NT2/D1 (cell line): ENCODE results near the gene ALOX12B.

ENCODE experiments used
- DNase-seq: peaks from one replicate; pipeline ENCODE4 v3.0.0-alpha.2; 2011; ENCODE audit warnings: low read depth, low spot score
- H3K27me3 ChIP-seq: 2 replicates; pipeline ENCODE4 v1.6.0; 2011; ENCODE audit warnings: mild to moderate bottlenecking; ENCODE audit not compliant: insufficient read length, insufficient read depth
- H3K36me3 ChIP-seq: 2 replicates; pipeline ENCODE4 v1.6.1; 2011; ENCODE audit warnings: mild to moderate bottlenecking, low read length, mixed read lengths; ENCODE audit not compliant: insufficient read depth, insufficient read length
- H3K4me1 ChIP-seq: 2 replicates; pipeline ENCODE4 v1.5.1; 2011; ENCODE audit not compliant: insufficient read depth, insufficient read length
- H3K4me3 ChIP-seq: 2 replicates; pipeline ENCODE4 v1.5.1; 2011; ENCODE audit warnings: low read depth; ENCODE audit not compliant: insufficient read length
- H3K9ac ChIP-seq: 2 replicates; pipeline ENCODE4 v1.6.0; 2011; ENCODE audit warnings: low read depth; ENCODE audit not compliant: insufficient read length
- H3K9me3 ChIP-seq: 2 replicates; pipeline ENCODE4 v1.5.1; 2011; ENCODE audit warnings: mild to moderate bottlenecking, low read length; ENCODE audit not compliant: insufficient read depth
- SUZ12 ChIP-seq: IDR thresholded peaks from 2 replicates; pipeline ENCODE4 v1.6.1; 2011; ENCODE audit not compliant: insufficient read length, insufficient read depth; ENCODE audit errors: extremely low read depth
- YY1 ChIP-seq: IDR thresholded peaks from 2 replicates; pipeline ENCODE4 v1.6.1; 2011; ENCODE audit not compliant: insufficient read length, insufficient read depth
- ZNF274 ChIP-seq: IDR thresholded peaks from 2 replicates; pipeline ENCODE4 v1.6.1; 2011; ENCODE audit warnings: mild to moderate bottlenecking, low read depth, low read length

Gene ALOX12B

DNA sequence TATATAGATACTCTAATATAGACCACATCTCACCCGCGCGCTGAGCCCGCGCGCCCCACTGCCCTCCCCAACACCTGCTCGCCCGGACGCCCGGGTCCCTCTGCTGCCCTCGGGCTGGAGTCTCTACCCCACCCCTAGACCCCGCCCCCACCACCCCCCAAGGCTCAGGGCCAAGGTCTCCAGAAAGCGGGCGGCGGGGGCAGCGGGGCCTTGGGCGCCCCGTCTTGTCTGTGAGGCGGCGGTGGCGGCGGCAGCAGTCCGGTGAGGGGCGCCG, 33.8 kb upstream of the ALOX12B start:
- Histone ChIP-seq H3K4me3 (peak overlapping the region; percentile 63), H3K36me3 (no peaks in the 10 kb centered on the region), H3K4me1 (peaks cover 4% of the 10 kb centered on the region), H3K27me3 (peaks cover 59% of the 10 kb centered on the region), H3K9me3 (no peaks in the 10 kb centered on the region), H3K9ac (no peak overlapping the region)
- DNase-seq = no peak
- TF ChIP-seq SUZ12 = no peak
- no peak for TF ChIP-seq YY1
- TF ChIP-seq ZNF274 = no peak

GRCh38 chr17:8120520-8121406, 33.2 kb upstream of the ALOX12B start:
- no peak for DNase-seq
- Histone ChIP-seq H3K36me3 (no peaks in the 10 kb centered on the region), H3K9ac (peak overlapping the region; percentile 75), H3K9me3 (no peaks in the 10 kb centered on the region), H3K27me3 (peaks cover 65% of the 10 kb centered on the region), H3K4me3 (peak overlapping the region; percentile 63), H3K4me1 (peaks cover 4% of the 10 kb centered on the region)
- TF ChIP-seq ZNF274 = no peak
- no peak for TF ChIP-seq YY1
- no peak for TF ChIP-seq SUZ12

DNA sequence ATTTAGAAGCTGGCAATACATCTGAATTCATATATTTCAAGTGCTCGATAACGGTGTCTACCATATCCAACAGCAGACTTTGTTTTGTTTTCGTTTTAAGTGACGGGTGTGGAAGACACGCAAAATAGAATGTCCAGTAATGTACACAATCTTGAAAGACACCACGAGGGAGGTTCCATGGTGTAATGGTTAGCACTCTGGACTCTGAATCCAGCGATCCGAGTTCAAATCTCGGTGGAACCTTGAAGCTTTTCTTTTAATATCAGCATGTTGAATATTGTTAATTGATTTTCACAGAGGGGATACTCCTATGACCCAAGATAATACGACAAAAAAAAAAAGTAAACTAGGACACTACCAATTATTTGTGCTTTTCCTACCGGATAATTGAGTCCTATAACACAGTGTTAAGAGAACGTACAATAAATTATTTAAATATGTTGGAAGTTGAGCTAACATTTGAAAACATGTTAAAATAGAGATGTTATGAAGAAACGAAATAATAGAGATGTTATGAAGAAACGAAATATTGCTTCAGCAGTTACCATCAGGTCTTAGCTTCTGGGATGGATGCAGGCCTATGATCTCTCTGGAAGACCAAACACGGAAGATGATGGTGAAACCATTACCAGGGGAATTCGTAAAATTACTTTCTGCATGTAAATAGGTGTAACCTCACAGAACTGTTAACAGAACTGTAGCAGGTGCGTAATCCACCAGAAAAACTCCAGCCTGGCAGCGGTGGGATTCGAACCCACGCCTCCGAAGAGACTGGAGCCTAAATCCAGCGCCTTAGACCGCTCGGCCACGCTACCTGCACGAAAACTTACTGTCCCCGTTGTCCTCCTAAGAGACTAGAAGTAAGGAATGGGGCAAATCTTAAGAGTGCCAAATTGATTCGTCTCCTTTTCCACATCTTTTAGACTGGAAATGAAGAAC, 32.3 kb upstream of the ALOX12B start:
- Histone ChIP-seq H3K36me3 (no peaks in the 10 kb centered on the region), H3K4me1 (peaks cover 4% of the 10 kb centered on the region), H3K4me3 (peak overlapping the region; percentile 63), H3K9ac (peak overlapping the region; percentile 75), H3K9me3 (no peaks in the 10 kb centered on the region), H3K27me3 (peaks cover 67% of the 10 kb centered on the region)
- TF ChIP-seq ZNF274 (no peak), YY1 (no peak), SUZ12 (no peak)
- peak; percentile 80 for DNase-seq

DNA sequence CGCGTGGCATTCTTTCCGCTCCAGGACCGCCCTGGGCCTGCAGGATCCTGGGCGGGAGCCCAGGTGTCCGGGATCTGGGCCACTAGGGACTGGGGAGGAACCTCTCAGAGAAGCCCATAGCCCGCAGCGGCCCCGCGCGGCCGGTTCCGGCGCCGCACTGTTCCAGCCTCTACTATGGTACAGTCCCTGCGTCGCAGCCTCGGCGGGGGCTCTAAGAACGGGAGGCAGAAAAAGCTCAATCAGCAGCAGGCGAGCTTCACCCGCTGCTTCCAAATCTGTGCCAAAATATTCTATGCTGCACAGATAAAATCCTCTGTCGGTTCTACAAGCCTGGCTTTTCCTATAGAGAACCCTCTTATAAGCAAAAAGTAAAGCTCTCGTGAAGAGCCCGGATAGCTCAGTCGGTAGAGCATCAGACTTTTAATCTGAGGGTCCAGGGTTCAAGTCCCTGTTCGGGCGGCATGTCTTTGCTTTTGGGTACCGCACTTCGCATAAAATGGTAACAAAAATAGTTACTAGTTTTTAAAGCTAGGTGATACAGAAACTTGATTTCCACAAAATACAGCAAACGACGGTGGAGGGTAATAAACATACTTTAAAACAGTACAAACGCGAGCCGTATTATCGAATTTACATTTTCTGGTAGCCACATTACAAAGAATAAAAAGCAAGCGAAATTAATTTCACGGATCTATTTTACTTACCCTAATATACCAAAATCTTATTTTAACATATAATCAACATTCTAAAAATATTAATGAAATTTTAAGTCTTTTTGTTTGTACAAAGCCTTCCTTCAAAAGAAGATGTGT, 31.5 kb upstream of the ALOX12B start:
- H3K9ac ChIP-seq = peak overlapping the region; percentile 80
- H3K4me1 ChIP-seq = peaks cover 2% of the 10 kb centered on the region
- H3K36me3 ChIP-seq = no peaks in the 10 kb centered on the region
- H3K27me3 ChIP-seq = peaks cover 67% of the 10 kb centered on the region
- no peaks in the 10 kb centered on the region for H3K9me3 ChIP-seq
- no peak for DNase-seq
- peak overlapping the region; percentile 54 for H3K4me3 ChIP-seq
- TF ChIP-seq ZNF274 (no peak), YY1 (no peak), SUZ12 (no peak)

GRCh38 chr17:8117980-8118768, 30.7 kb upstream of the ALOX12B start, which contains the start of gene ALOXE3:
TSS of gene ALOXE3 (minus strand) at chr17:8118514. CDS start at chr17:8117990, 524 bp downstream.
- TF ChIP-seq SUZ12 = no peak
- TF ChIP-seq ZNF274 = no peak
- Histone ChIP-seq H3K36me3 (no peaks in the 10 kb centered on the region), H3K27me3 (peaks cover 61% of the 10 kb centered on the region), H3K9ac (peak within 1 kb of the TSS; percentile 80), H3K4me1 (peaks cover 2% of the 10 kb centered on the region), H3K9me3 (no peaks in the 10 kb centered on the region), H3K4me3 (peak within 1 kb of the TSS; percentile 54)
- DNase-seq = no peak

DNA sequence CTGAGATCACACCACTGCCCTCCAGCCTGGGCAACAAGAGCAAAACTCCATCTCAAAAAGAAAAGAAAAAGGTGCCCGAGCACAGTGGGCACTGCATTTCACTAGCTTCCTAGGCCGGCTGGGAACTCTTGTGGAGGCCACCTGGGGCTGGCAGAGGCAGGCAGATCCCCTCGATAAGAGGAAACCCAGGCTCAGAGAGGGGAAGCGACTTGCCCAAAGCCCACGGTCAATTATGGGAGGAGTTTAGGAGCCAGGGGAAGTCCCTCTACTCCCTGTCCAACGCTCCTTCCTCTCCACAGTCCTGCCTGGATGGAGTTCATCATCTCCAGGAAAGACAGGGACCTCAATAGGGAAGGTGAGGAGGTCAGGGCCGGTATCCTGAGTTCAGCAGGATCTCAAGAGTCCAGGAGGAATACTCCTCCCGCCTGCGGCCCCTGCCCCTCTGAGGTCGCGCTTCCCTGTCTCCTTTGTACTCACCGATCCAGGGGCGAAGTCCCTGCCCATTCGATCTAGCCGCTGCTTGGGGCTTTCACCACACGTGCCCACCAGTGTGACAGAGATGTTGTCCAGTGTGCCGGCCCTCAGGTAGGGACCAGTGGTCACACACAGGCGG, 30.0 kb upstream of the ALOX12B start:
- Histone ChIP-seq H3K4me3 (peak overlapping the region; percentile 54), H3K36me3 (no peaks in the 10 kb centered on the region), H3K27me3 (peaks cover 61% of the 10 kb centered on the region), H3K9ac (peak overlapping the region; percentile 80), H3K9me3 (no peaks in the 10 kb centered on the region), H3K4me1 (peaks cover 2% of the 10 kb centered on the region)
- no peak for DNase-seq
- TF ChIP-seq SUZ12 (no peak), ZNF274 (no peak), YY1 (no peak)
